ENCODE results near the gene AP5Z1.
A peak's percentile ranks its signal among the peaks of the same experiment; 100 is the strongest.

Gene AP5Z1

DNA sequence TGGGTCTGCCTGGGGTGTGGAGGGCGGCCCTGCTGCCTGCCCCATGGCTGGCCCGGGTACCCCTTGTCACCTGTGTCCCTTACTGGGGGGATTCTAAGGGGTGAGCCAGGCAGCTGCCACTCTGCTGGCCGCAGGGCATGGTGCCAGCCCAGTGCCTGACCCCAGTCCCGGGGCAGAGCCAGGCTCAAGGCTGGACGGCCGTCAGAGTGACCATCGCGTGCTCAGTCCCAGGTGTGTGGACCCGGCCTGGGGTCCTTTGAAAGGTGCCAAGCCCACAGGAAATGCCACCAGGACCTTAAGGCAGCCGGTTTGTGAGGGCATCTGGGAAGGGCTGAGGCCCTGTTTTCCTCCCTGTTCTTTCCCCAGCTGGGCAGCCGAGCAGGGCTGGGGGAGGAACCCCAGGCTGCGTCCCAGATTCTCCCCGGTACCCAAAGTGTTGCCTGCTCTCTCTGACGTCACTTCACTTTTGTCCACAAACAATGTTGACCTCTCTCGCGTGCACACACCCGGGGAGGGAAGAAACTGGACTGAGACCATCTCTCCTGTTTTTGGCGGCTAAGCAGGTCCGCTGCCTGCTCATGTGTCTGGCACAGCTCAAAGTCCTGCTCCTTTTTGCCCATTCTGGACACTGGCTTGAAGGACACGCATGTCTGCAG, 48.8 kb downstream of the AP5Z1 start:
- DNase-seq = no peak

DNA sequence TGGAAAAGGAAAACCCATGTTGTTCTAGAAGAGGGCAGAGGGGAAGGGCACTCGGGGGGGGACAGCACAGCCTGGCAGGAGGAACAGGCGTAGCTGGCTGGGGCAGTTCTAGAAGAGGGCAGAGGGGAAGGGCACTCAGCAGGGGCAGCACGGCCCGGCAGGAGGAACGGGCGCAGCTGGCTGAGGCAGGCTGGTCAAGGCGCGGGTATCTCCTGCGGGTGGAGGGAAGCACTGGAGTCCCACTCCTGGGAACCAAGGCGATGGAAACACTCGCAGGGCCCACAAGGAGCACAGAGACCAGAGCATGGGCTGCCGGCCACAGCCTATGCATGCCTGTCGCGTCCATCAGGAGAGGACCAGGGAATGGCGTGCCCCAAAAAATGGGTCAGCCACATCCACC, 49.7 kb downstream of the AP5Z1 start:
- no peak for DNase-seq

- DNase-seq = no peak
These were observed 53.4 kb downstream of the AP5Z1 start for GRCh38 chr7:4828720-4829383.

- peak; percentile 74 for DNase-seq
These were observed 54.8 kb downstream of the AP5Z1 start for GRCh38 chr7:4830176-4830575.

GRCh38 chr7:4831723-4832495, 56.5 kb downstream of the AP5Z1 start:
- no peak for DNase-seq

DNA sequence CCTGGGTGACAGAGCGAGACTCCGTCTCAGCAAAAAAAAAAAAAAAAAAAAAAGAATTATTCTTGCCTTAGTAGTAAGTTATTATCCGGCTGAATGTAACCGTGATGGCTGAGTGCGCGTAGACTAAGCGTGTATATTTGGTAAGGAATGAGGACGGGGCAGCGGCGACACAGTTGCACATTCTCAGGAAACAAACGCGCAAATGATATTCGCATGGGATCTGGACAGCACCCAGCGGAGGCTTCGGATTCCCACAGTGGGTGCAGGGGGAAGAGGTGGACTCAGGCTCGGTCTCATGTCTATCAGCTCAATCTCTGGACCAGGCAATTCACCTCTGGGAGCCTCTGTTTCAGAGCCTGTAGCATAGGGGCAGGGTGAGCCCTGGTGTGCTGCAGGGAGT, 57.3 kb downstream of the AP5Z1 start:
- DNase-seq = no peak

GRCh38 chr7:4833176-4833575, 57.8 kb downstream of the AP5Z1 start:
- DNase-seq = no peak

GRCh38 chr7:4833691-4834600, 58.5 kb downstream of the AP5Z1 start:
- no peak for DNase-seq

GRCh38 chr7:4834601-4835397, 59.4 kb downstream of the AP5Z1 start:
- DNase-seq = no peak

DNA sequence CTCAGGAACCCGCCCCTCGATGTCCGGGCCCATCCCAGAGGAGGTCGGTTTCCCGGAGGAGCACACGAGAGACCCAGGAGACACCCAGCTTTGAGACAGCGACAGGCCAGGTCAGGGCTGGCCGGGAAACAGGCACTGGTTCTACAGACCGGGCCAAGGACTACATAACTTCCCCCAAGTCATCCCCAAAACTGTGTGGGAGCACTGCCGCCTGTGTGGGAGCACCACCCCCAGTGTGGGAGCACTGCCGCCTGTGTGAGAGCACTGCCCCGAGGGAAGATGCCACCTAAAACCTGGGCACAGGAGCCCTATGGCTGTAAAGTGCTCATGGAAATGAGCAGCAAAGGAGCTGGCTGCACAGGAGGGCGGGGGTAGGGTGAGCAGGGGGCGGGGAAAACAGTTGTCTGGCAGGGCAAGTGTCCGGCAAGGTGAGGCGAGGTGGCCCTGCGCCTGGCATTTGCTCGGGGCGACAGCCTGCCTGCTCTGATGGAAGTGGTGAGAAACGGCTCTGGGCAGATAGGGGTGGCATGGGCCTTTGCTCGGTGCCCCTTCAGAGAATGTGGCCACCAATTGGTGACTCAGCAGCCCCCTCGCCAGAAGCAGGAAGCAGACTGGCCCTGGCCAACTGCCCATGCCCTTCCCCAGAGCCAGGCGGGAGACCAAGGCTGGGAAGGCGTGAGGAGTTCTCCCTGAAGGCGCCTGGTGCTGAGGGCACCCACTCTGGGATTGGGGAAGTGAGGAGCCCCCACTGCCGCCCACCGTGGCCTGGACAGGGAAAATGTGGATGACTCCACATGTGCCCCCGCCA, 60.2 kb downstream of the AP5Z1 start:
- DNase-seq = no peak

DNA sequence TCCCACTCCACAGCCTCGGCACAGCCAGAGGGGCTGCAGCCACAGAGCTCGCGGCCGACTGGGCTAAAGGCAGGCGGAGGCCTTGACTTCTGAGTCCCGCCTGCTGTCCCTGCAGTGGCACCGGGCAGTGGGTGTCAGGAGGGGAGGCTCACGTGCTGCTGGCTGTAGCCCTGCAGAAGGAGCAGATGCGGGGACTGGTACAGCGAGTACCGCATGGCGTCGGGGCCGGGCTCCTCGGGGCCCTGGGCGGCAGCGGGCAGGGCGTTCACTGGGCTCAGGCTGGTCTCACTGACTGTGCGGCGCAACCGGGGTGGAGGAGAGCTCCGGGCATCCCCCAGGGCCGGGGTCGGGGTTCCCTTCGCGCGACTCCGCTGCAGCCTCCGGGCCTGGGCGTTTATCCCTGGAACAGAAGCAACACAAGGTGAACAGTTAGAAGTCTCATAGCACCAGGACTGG, 60.8 kb downstream of the AP5Z1 start:
- no peak for DNase-seq

- DNase-seq = no peak
These were observed 61.8 kb downstream of the AP5Z1 start for GRCh38 chr7:4837041-4837802.

DNA sequence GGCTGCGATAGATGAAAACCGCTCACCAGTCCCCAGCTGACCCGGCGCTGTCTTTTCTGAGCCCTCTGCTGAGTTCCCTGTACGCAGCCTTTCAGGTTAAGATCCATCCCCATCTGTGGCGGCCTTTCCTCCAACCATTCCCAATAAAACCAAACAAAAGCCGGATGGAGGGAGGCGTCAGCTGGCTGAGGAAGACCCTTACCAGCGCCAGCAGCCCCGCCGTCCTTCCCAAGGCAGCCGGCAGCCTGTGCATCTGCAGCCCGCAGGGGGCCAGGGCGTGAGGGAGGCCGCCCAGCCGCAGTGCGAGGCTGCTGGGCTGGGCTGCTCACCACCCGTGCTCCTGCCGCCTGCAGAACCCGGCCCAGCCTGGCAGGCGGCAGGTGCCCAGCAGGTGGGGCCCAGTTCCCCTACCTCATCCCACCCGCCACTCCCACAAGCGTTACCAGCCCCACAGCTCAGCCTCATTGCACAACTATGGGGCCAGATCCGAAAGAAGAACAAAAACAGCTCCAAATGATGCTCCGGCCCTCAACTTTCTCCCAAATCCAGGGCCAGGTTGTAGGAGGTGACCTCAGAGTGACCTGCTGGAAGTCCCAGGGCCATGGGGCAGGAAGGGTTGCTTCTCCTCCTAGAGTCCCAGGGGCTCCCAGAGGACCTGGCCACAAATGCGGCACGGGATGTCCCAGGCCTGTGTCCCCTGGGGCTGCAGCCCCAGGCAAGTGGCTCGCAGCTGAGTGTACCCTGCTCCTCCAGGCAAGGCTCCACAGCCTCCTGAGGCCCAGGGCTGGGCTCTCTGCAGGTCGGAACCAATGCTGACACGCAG, 62.6 kb downstream of the AP5Z1 start:
- DNase-seq = no peak

DNA sequence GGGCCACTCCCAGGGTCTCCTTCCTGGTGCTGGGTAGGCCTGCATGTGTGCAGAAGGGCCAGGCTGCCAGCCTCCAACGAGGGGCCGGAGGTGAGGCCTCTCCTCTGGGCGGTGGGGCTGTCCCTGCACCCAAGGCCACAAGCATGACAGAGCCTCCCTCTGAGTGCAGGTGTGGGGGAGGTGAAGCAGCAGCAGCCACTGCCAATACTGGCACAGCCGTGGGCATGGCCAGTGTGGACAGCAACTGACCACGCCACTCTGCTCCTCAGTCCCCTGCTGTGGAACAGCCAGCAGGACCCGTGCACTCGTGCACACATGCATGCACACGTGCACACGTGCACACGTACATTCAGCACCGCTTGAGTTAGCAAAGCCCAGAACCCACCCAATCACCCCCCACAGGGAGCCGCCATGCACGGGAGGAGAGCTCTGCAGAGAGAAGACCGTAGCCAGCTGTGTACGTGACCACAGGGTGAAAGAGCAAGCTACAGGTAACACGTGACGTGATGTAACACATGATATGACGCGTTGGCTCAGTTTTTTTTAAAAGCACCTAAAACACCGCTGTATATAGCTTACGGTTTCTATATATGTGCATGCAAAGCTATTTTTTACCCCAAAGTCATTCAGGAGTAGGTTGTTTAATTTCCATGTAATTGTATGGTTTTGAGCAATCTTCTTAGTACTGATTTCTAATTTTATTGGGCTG, 63.4 kb downstream of the AP5Z1 start:
- no peak for DNase-seq

GRCh38 chr7:4840079-4840501, 64.7 kb downstream of the AP5Z1 start:
- DNase-seq = no peak
